GM18505 (cell line): ENCODE measurements around the gene COX7A2L.
"Not testable (repeated sequence)": the region's sequence is repeated elsewhere in the genome, so short reads cannot be mapped to it uniquely, and the experiment has no call there.

ENCODE experiments used
- ATAC-seq: cut with Tn5 transposase; IDR thresholded peaks from one replicate; pipeline ENCODE4 v1.9.1; 2021; ENCODE audit not compliant: unreplicated experiment
- POLR2A ChIP-seq: IDR thresholded peaks from 4 replicates; pipeline ENCODE4 v1.6.1; 2011; ENCODE audit warnings: borderline replicate concordance; ENCODE audit not compliant: insufficient read depth, insufficient read length; ENCODE audit errors: extremely low read depth

The COX7A2L gene

GRCh38 chr2:42353792-42354429 is 7.1 kb downstream of the COX7A2L start:
- ATAC-seq: no peak
- no peak for TF ChIP-seq POLR2A

- ATAC-seq: no peak
- no peak for TF ChIP-seq POLR2A
Measured at GRCh38 chr2:42351864-42352263, 9.2 kb downstream of the COX7A2L start.

GRCh38 chr2:42350434-42351063 is 10.5 kb downstream of the COX7A2L start:
- TF ChIP-seq POLR2A: no peak

GRCh38 chr2:42348113-42348805 is 12.8 kb downstream of the COX7A2L start:
- no peak for ATAC-seq
- TF ChIP-seq POLR2A: no peak

More at GRCh38 chr2:42350434-42351063, 10.5 kb downstream of the COX7A2L start:
- ATAC-seq: no peak

GRCh38 chr2:42347518-42347917 is 13.5 kb downstream of the COX7A2L start:
- not testable (repeated sequence) for ATAC-seq

- not testable (repeated sequence) for ATAC-seq
Measured at GRCh38 chr2:42346856-42347255, 14.2 kb downstream of the COX7A2L start.

GRCh38 chr2:42345986-42346385 is 15.0 kb downstream of the COX7A2L start:
- ATAC-seq: no peak
- TF ChIP-seq POLR2A: no peak

- no peak for TF ChIP-seq POLR2A
- no peak for ATAC-seq
Measured at GRCh38 chr2:42342795-42343241, 18.2 kb downstream of the COX7A2L start.

GRCh38 chr2:42342061-42342794 is 18.8 kb downstream of the COX7A2L start:
- no peak for TF ChIP-seq POLR2A
- ATAC-seq: no peak

GRCh38 chr2:42340938-42341636 is 19.9 kb downstream of the COX7A2L start:
- TF ChIP-seq POLR2A: no peak
- ATAC-seq: no peak

GRCh38 chr2:42340045-42340937 is 20.7 kb downstream of the COX7A2L start:
- no peak for TF ChIP-seq POLR2A
- no peak for ATAC-seq

GRCh38 chr2:42339191-42339912 is 21.7 kb downstream of the COX7A2L start:
- no peak for ATAC-seq
- TF ChIP-seq POLR2A: no peak

GRCh38 chr2:42338567-42339190 is 22.3 kb downstream of the COX7A2L start:
- ATAC-seq: no peak
- TF ChIP-seq POLR2A: no peak
